IPS-11a (cell line): ENCODE results near the gene TNFRSF25.

ENCODE experiments used
- H3K4me3 ChIP-seq: one replicate; pipeline ENCODE4 v1.5.1; 2013; ENCODE audit warnings: low read depth, low read length, control low read depth

TNFRSF25 gene

GRCh38 chr1:6419804-6420453 lies 46.0 kb downstream of the TNFRSF25 start, which contains the start of gene HES2:
Gene HES2 (minus strand): TSS chr1:6419919. CDS start chr1:6419820, 99 bp downstream.
- H3K4me3 ChIP-seq = peak within 1 kb of the TSS; percentile 24

- peak overlapping the region; percentile 4 for H3K4me3 ChIP-seq
Measured at GRCh38 chr1:6419397-6419803, 46.6 kb downstream of the TNFRSF25 start.

GRCh38 chr1:6418668-6419396 lies 47.1 kb downstream of the TNFRSF25 start:
- peak overlapping the region; percentile 24 for H3K4me3 ChIP-seq

GRCh38 chr1:6417961-6418667 lies 47.9 kb downstream of the TNFRSF25 start:
- no peak overlapping the region for H3K4me3 ChIP-seq

- no peak overlapping the region for H3K4me3 ChIP-seq
Measured at GRCh38 chr1:6416906-6417305, 49.1 kb downstream of the TNFRSF25 start.

GRCh38 chr1:6416295-6416656 lies 49.7 kb downstream of the TNFRSF25 start:
- H3K4me3 ChIP-seq = no peak overlapping the region

- H3K4me3 ChIP-seq = no peak overlapping the region
Measured at GRCh38 chr1:6414881-6415626, 50.9 kb downstream of the TNFRSF25 start.

GRCh38 chr1:6414443-6414844 lies 51.5 kb downstream of the TNFRSF25 start:
- H3K4me3 ChIP-seq = no peak overlapping the region

GRCh38 chr1:6412896-6413295 lies 53.1 kb downstream of the TNFRSF25 start:
- no peak overlapping the region for H3K4me3 ChIP-seq
